SK-N-SH treated with all-trans-retinoic acid at 6 μM for 48 hours (cell line): ENCODE measurements around the gene DHPS.

ENCODE experiments used
- ARNTL ChIP-seq: fragments of 450-650 bp; formaldehyde crosslinking; IDR thresholded peaks from 2 replicates; pipeline ENCODE4 v1.5.0; 2020; ENCODE audit warnings: low read depth, mild to moderate bottlenecking, moderate library complexity, borderline replicate concordance
- BACH2 ChIP-seq: fragments of 250-450 bp; sonication (Bioruptor Pico); IDR thresholded peaks from 2 replicates; pipeline ENCODE4 v1.9.0; 2021; ENCODE audit warnings: mild to moderate bottlenecking, borderline replicate concordance
- CSDC2 ChIP-seq: fragments of 250-450 bp; sonication (Bioruptor Pico); IDR thresholded peaks from 2 replicates; pipeline ENCODE4 v1.5.0; 2020; ENCODE audit warnings: mild to moderate bottlenecking, moderate library complexity
- GLIS3 ChIP-seq: fragments of 250-450 bp; sonication (Bioruptor Pico); IDR thresholded peaks from 2 replicates; pipeline ENCODE4 v1.5.0; 2020; ENCODE audit warnings: mild to moderate bottlenecking, moderate library complexity
- OSR1 ChIP-seq: fragments of 250-450 bp; sonication (Bioruptor Pico); IDR thresholded peaks from 2 replicates; pipeline ENCODE4 v1.8.0; 2022; ENCODE audit warnings: moderate library complexity, mild to moderate bottlenecking, inconsistent platforms
- SNAI2 ChIP-seq: fragments of 250-450 bp; sonication (Bioruptor Pico); IDR thresholded peaks from 2 replicates; pipeline ENCODE4 v1.5.0; 2020; ENCODE audit warnings: mild to moderate bottlenecking, moderate library complexity
- TOX ChIP-seq: fragments of 250-450 bp; sonication (Bioruptor Pico); IDR thresholded peaks from 2 replicates; pipeline ENCODE4 v1.8.0; 2021; ENCODE audit warnings: mild to moderate bottlenecking, moderate library complexity, borderline replicate concordance
- ZC3H10 ChIP-seq: fragments of 250-450 bp; sonication (Bioruptor Pico); IDR thresholded peaks from 2 replicates; pipeline ENCODE4 v1.5.1; 2021; ENCODE audit warnings: mild to moderate bottlenecking, moderate library complexity
- ZNF565 ChIP-seq: fragments of 450-650 bp; formaldehyde crosslinking; conservative IDR thresholded peaks from 2 replicates; pipeline ENCODE4 v1.5.0; 2020; ENCODE audit warnings: low read depth, mild to moderate bottlenecking, moderate library complexity
- TF ChIP-seq, protein P1 (sequence below): fragments of 250-450 bp; sonication (Bioruptor Pico); IDR thresholded peaks from 2 replicates; pipeline ENCODE4 v1.8.0; 2020; ENCODE audit warnings: mild to moderate bottlenecking, moderate library complexity, borderline replicate concordance
- TF ChIP-seq, protein P2 (sequence below): fragments of 250-450 bp; sonication (Bioruptor Pico); IDR thresholded peaks from 2 replicates; pipeline ENCODE4 v1.8.0; 2021; ENCODE audit warnings: low read depth, mild to moderate bottlenecking, moderate library complexity, borderline replicate concordance
- TF ChIP-seq, protein P3 (sequence below): fragments of 250-450 bp; sonication (Bioruptor Pico); IDR thresholded peaks from 2 replicates; pipeline ENCODE4 v1.5.1; 2021; ENCODE audit warnings: mild to moderate bottlenecking, moderate library complexity
- TF ChIP-seq, protein P4 (sequence below): fragments of 250-450 bp; sonication (Bioruptor Pico); IDR thresholded peaks from 2 replicates; pipeline ENCODE4 v1.5.1; 2020; ENCODE audit warnings: low read depth, mild to moderate bottlenecking, moderate library complexity

DNA sequence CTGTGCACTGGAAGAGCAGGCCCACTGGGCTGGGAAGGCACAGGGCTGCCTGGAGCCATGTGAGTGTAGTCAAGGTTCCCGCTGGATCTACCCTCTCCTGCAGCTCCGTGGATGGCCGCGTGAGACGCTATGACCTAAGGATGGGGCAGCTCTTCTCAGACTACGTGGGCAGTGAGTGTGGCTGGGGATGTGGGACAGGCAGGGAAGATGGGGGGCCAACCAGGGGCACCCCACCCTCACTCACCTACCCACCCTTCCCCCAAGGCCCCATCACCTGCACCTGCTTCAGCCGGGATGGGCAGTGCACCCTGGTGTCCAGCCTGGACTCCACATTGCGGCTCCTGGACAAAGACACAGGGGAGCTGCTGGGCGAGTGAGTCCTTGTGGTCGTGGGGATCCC, 8.9 kb downstream of the DHPS start:
- TF ChIP-seq TOX (CRISPR knock-in tag) (no peak), SNAI2 (no peak), ARNTL (CRISPR knock-in tag) (no peak), OSR1 (CRISPR knock-in tag) (no peak), ZNF565 (CRISPR knock-in tag) (no peak), GLIS3 (CRISPR knock-in tag) (no peak), BACH2 (CRISPR knock-in tag) (no peak), CSDC2 (CRISPR knock-in tag) (no peak), ZC3H10 (CRISPR knock-in tag) (no peak)
- TF ChIP-seq, protein P1, sequence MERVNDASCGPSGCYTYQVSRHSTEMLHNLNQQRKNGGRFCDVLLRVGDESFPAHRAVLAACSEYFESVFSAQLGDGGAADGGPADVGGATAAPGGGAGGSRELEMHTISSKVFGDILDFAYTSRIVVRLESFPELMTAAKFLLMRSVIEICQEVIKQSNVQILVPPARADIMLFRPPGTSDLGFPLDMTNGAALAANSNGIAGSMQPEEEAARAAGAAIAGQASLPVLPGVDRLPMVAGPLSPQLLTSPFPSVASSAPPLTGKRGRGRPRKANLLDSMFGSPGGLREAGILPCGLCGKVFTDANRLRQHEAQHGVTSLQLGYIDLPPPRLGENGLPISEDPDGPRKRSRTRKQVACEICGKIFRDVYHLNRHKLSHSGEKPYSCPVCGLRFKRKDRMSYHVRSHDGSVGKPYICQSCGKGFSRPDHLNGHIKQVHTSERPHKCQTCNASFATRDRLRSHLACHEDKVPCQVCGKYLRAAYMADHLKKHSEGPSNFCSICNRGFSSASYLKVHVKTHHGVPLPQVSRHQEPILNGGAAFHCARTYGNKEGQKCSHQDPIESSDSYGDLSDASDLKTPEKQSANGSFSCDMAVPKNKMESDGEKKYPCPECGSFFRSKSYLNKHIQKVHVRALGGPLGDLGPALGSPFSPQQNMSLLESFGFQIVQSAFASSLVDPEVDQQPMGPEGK: no peak
- TF ChIP-seq, protein P2, sequence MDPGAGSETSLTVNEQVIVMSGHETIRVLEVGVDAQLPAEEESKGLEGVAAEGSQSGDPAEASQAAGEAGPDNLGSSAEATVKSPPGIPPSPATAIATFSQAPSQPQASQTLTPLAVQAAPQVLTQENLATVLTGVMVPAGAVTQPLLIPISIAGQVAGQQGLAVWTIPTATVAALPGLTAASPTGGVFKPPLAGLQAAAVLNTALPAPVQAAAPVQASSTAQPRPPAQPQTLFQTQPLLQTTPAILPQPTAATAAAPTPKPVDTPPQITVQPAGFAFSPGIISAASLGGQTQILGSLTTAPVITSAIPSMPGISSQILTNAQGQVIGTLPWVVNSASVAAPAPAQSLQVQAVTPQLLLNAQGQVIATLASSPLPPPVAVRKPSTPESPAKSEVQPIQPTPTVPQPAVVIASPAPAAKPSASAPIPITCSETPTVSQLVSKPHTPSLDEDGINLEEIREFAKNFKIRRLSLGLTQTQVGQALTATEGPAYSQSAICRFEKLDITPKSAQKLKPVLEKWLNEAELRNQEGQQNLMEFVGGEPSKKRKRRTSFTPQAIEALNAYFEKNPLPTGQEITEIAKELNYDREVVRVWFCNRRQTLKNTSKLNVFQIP (CRISPR knock-in tag): no peak
- TF ChIP-seq, protein P3, sequence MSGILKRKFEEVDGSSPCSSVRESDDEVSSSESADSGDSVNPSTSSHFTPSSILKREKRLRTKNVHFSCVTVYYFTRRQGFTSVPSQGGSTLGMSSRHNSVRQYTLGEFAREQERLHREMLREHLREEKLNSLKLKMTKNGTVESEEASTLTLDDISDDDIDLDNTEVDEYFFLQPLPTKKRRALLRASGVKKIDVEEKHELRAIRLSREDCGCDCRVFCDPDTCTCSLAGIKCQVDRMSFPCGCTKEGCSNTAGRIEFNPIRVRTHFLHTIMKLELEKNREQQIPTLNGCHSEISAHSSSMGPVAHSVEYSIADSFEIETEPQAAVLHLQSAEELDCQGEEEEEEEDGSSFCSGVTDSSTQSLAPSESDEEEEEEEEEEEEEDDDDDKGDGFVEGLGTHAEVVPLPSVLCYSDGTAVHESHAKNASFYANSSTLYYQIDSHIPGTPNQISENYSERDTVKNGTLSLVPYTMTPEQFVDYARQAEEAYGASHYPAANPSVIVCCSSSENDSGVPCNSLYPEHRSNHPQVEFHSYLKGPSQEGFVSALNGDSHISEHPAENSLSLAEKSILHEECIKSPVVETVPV (CRISPR knock-in tag): no peak
- TF ChIP-seq, protein P4, sequence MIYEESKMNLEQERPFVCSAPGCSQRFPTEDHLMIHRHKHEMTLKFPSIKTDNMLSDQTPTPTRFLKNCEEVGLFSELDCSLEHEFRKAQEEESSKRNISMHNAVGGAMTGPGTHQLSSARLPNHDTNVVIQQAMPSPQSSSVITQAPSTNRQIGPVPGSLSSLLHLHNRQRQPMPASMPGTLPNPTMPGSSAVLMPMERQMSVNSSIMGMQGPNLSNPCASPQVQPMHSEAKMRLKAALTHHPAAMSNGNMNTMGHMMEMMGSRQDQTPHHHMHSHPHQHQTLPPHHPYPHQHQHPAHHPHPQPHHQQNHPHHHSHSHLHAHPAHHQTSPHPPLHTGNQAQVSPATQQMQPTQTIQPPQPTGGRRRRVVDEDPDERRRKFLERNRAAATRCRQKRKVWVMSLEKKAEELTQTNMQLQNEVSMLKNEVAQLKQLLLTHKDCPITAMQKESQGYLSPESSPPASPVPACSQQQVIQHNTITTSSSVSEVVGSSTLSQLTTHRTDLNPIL: no peak
